Keratinocyte (primary cell): ENCODE measurements around the gene KCNJ12. TPM values are rescaled to one million over a fixed set of nuclear protein-coding genes. Genes with fewer than 3 reads are reported as not detected.

Experiments
- DNase-seq: peaks from one replicate; pipeline ENCODE4 v3.0.0-alpha.2; 2011; ENCODE audit warnings: low read depth, missing footprints, low spot score
- FAIRE-seq: peaks from 2 replicates; lab custom pipeline; 2011; peaks lifted over from hg19 to GRCh38; lab: Jason Lieb, UNC
- H2AFZ ChIP-seq: 2 replicates; pipeline ENCODE4 v1.6.0; 2012; ENCODE audit warnings: low read length, control low read depth, inconsistent platforms; ENCODE audit not compliant: control insufficient read depth
- H3K27ac ChIP-seq: 2 replicates; pipeline ENCODE4 v1.5.1; 2011; ENCODE audit warnings: low read length; ENCODE audit not compliant: control insufficient read depth, insufficient read depth
- H3K27me3 ChIP-seq: 3 replicates; pipeline ENCODE4 v1.6.0; 2011; ENCODE audit warnings: low read length; ENCODE audit not compliant: control insufficient read depth, insufficient read depth; ENCODE audit errors: extremely low read depth
- H3K36me3 ChIP-seq, 2 experiments: 2 replicates in 1 of 2; 3 replicates in 1 of 2; pipeline ENCODE4 v1.5.1; 2011; ENCODE audit warnings: low read length in 2 of 2, mild to moderate bottlenecking in 1 of 2; ENCODE audit not compliant: control insufficient read depth in 2 of 2, insufficient read depth in 2 of 2; ENCODE audit errors: extremely low read depth in 1 of 2
- H3K4me1 ChIP-seq: 3 replicates; pipeline ENCODE4 v1.5.1; 2011; ENCODE audit warnings: low read length; ENCODE audit not compliant: control insufficient read depth, insufficient read depth; ENCODE audit errors: extremely low read depth
- H3K4me2 ChIP-seq: 3 replicates; pipeline ENCODE4 v1.6.0; 2011; ENCODE audit warnings: low read depth, low read length; ENCODE audit not compliant: control insufficient read depth, insufficient read depth; ENCODE audit errors: extremely low read depth
- H3K4me3 ChIP-seq, 3 experiments: fragments of 200-600 bp in 1 of 3; sonication (generic) in 1 of 3; 2 replicates in 2 of 3; 3 replicates in 1 of 3; pipeline ENCODE4 v1.5.1; 2011 to 2016; ENCODE audit warnings: low read length in 3 of 3, mild to moderate bottlenecking in 3 of 3, control low read depth in 2 of 3, inconsistent platforms in 1 of 3, low read depth in 1 of 3, mixed read lengths in 1 of 3, mixed run types in 1 of 3, moderate library complexity in 1 of 3; ENCODE audit not compliant: control insufficient read depth in 2 of 3, insufficient read depth in 2 of 3; ENCODE audit errors: extremely low read depth in 1 of 3
- H3K79me2 ChIP-seq: 2 replicates; pipeline ENCODE4 v1.6.0; 2012; ENCODE audit warnings: low read length; ENCODE audit not compliant: control insufficient read depth, insufficient read depth
- H3K9ac ChIP-seq: 3 replicates; pipeline ENCODE4 v1.6.0; 2011; ENCODE audit warnings: low read length; ENCODE audit not compliant: control insufficient read depth, insufficient read depth; ENCODE audit errors: extremely low read depth
- H3K9me1 ChIP-seq: 3 replicates; pipeline ENCODE4 v1.6.0; 2011; ENCODE audit warnings: low read length; ENCODE audit not compliant: control insufficient read depth, insufficient read depth; ENCODE audit errors: extremely low read depth
- H3K9me3 ChIP-seq: 2 replicates; pipeline ENCODE4 v1.5.1; 2012; ENCODE audit warnings: low read depth, low read length; ENCODE audit not compliant: control insufficient read depth
- H4K20me1 ChIP-seq: 3 replicates; pipeline ENCODE4 v1.6.0; 2011; ENCODE audit warnings: low read length; ENCODE audit not compliant: control insufficient read depth, insufficient read depth; ENCODE audit errors: extremely low read depth
- CTCF ChIP-seq, 3 experiments: IDR thresholded peaks in 1 of 3; conservative IDR thresholded peaks in 1 of 3; optimal IDR thresholded peaks in 1 of 3; 2 replicates in 2 of 3; 3 replicates in 1 of 3; pipeline versions ENCODE3 to v1.5.1; 2011; ENCODE audit warnings: low read length in 3 of 3, mild to moderate bottlenecking in 3 of 3, moderate library complexity in 2 of 3, control low read depth in 1 of 3, inconsistent platforms in 1 of 3; ENCODE audit not compliant: insufficient read depth in 2 of 3; ENCODE audit errors: extremely low read depth in 1 of 3
- EZH2 ChIP-seq: IDR thresholded peaks from one replicate; pipeline ENCODE4 v1.6.1; 2012; ENCODE audit warnings: inconsistent platforms, mild to moderate bottlenecking, low read length, moderate library complexity
- dilution Hi-C: fragments of 300-500 bp; cut with MboI; formaldehyde crosslinking; loops from one replicate; pipeline ENCODE4 v1.7.0; 2020; ENCODE audit warnings: low sequenced_read_pairs; ENCODE audit not compliant: extremely low pct_ligation_motif_present
- polyA plus RNA-seq, 5 experiments: library from polyadenylated mRNA; depleted of rRNA in 3 of 5; stranded (reverse) in 3 of 5; stranded (forward) in 1 of 5; unstranded in 1 of 5; fragments of >200 nt; gene quantifications; 1 replicate in 1 of 5; 2 replicates in 3 of 5; 3 replicates in 1 of 5; pipeline versions ENCODE4 v1.2.1 to v1.2.3, GENCODE V29; 2011 to 2012; ENCODE audit warnings: missing spikeins in 2 of 5, low read depth in 1 of 5, low replicate concordance in 1 of 5

KCNJ12 gene
- polyA plus RNA-seq, 1 donor (not counting 4 experiments of a cell fraction or from before 2014, with no cell fraction given) = 0.04 TPM

GRCh38 chr17:21459536-21459935, 83.4 kb downstream of the KCNJ12 start:
- no peak overlapping the region for H2AFZ ChIP-seq
- no peaks in the 10 kb centered on the region for H4K20me1 ChIP-seq
- H3K4me1 ChIP-seq = peaks cover 6% of the 10 kb centered on the region
- H3K4me3 ChIP-seq = no peak overlapping the region
- H3K9me1 ChIP-seq = no peaks in the 10 kb centered on the region
- no peak for FAIRE-seq
- no peaks in the 10 kb centered on the region for H3K79me2 ChIP-seq
- peaks cover 16% of the 10 kb centered on the region for H3K27me3 ChIP-seq
- TF ChIP-seq EZH2 = no peak
- no peak for TF ChIP-seq CTCF (optimal IDR thresholded peaks at IDR 0.05 in 1 of 3, IDR thresholded peaks at IDR 0.05 in 1 of 3, conservative IDR thresholded peaks at IDR 0.05 in 1 of 3; ENCODE audit: extremely low read depth in 1 of 3, insufficient read depth in 2 of 3, low read length in 3 of 3)
- no peaks in the 10 kb centered on the region for H3K36me3 ChIP-seq
- no peak overlapping the region for H3K4me2 ChIP-seq
- dilution Hi-C loops = no loop called here
- H3K9me3 ChIP-seq = no peaks in the 10 kb centered on the region
- DNase-seq = no peak
- H3K27ac ChIP-seq = no peak overlapping the region
- no peak overlapping the region for H3K9ac ChIP-seq

- Histone ChIP-seq H3K9me1 (no peaks in the 10 kb centered on the region), H3K27me3 (peaks cover 20% of the 10 kb centered on the region), H3K79me2 (no peaks in the 10 kb centered on the region), H2AFZ (no peak overlapping the region), H4K20me1 (no peaks in the 10 kb centered on the region), H3K9me3 (no peaks in the 10 kb centered on the region), H3K36me3 (no peaks in the 10 kb centered on the region), H3K27ac (no peak overlapping the region), H3K9ac (no peak overlapping the region), H3K4me3 (no peak overlapping the region), H3K4me1 (peaks cover 6% of the 10 kb centered on the region), H3K4me2 (no peak overlapping the region)
- dilution Hi-C loops = no loop called here
- no peak for DNase-seq
- FAIRE-seq = no peak
- TF ChIP-seq CTCF (optimal IDR thresholded peaks at IDR 0.05 in 1 of 3, IDR thresholded peaks at IDR 0.05 in 1 of 3, conservative IDR thresholded peaks at IDR 0.05 in 1 of 3; ENCODE audit: extremely low read depth in 1 of 3, insufficient read depth in 2 of 3, low read length in 3 of 3) (no peak), EZH2 (no peak)
These were observed 84.2 kb downstream of the KCNJ12 start for GRCh38 chr17:21460358-21460757.
